H1 (cell line): ENCODE results near the gene DNAJC5G. TPM values are rescaled to one million over a fixed set of nuclear protein-coding genes. Genes with fewer than 3 reads are reported as not detected.

ENCODE experiments used
- CTCF ChIA-PET: fragments of 300-600 bp; sonication (Branson Sonifier 250); formaldehyde crosslinking; loops from one replicate; lab custom pipeline; 2021; ENCODE audit not compliant: partially characterized antibody; lab: Charles Lee
- POLR2A ChIA-PET: fragments of 300-600 bp; sonication (Branson Sonifier 250); formaldehyde crosslinking; loops from one replicate; lab custom pipeline; 2021; ENCODE audit warnings: inconsistent platforms; ENCODE audit not compliant: partially characterized antibody; lab: Charles Lee
- DNase-seq, 2 experiments: peaks; one replicate each; pipeline versions ENCODE4 v3.0.0 to v3.0.0-alpha.2; 2010 to 2022; ENCODE audit warnings: low spot score in 2 of 2, low read depth in 1 of 2, mixed read lengths in 1 of 2
- FAIRE-seq: peaks from 2 replicates; lab custom pipeline; 2011; peaks lifted over from hg19 to GRCh38; lab: Jason Lieb, UNC
- H2AFZ ChIP-seq: 2 replicates; pipeline ENCODE4 v1.8.1; 2012; ENCODE audit warnings: low read length, inconsistent platforms
- H2AK5ac ChIP-seq: 2 replicates; pipeline ENCODE4 v1.6.1; 2013; ENCODE audit warnings: low read depth, low read length
- H2BK120ac ChIP-seq: replicated peaks from 2 replicates; pipeline ENCODE3; 2013; ENCODE audit warnings: low read depth, low read length, inconsistent platforms
- H2BK12ac ChIP-seq: 2 replicates; pipeline ENCODE4 v1.6.1; 2013; ENCODE audit warnings: low read depth, low read length
- H2BK15ac ChIP-seq: 2 replicates; pipeline ENCODE4 v1.6.1; 2013; ENCODE audit warnings: low read length
- H2BK20ac ChIP-seq: 2 replicates; pipeline ENCODE4 v1.6.1; 2013; ENCODE audit warnings: low read length
- H2BK5ac ChIP-seq: 2 replicates; pipeline ENCODE4 v1.6.1; 2013; ENCODE audit warnings: low read depth, low read length
- H3K14ac ChIP-seq: 2 replicates; pipeline ENCODE4 v1.6.1; 2013; ENCODE audit warnings: inconsistent platforms; ENCODE audit not compliant: insufficient read length
- H3K18ac ChIP-seq: 2 replicates; pipeline ENCODE4 v1.6.1; 2013; ENCODE audit warnings: low read length; ENCODE audit errors: extremely low read depth
- H3K23ac ChIP-seq: 2 replicates; pipeline ENCODE4 v1.6.1; 2013; ENCODE audit warnings: inconsistent platforms; ENCODE audit not compliant: insufficient read length
- H3K23me2 ChIP-seq: 2 replicates; pipeline ENCODE4 v1.6.1; 2013; ENCODE audit warnings: low read depth, low read length
- H3K27ac ChIP-seq: 2 replicates; pipeline ENCODE4 v1.6.1; 2011; ENCODE audit warnings: low read depth, low read length, inconsistent platforms
- H3K27me3 ChIP-seq, 4 experiments: replicated peaks in 1 of 4; 1 replicate in 1 of 4; 2 replicates in 3 of 4; pipeline versions ENCODE4 v1.6.1 to v1.8.1; 2011 to 2013; ENCODE audit warnings: low read length in 3 of 4, mild to moderate bottlenecking in 3 of 4, inconsistent platforms in 2 of 4, mixed read lengths in 2 of 4, moderate library complexity in 1 of 4; ENCODE audit not compliant: control insufficient read depth in 3 of 4, insufficient read depth in 3 of 4; ENCODE audit errors: extremely low read depth in 1 of 4
- H3K36me3 ChIP-seq, 4 experiments: 2 replicates each; pipeline versions ENCODE4 v1.6.1 to v1.8.1; 2011 to 2013; ENCODE audit warnings: mild to moderate bottlenecking in 4 of 4, low read length in 3 of 4, moderate library complexity in 2 of 4, control low read depth in 1 of 4, inconsistent platforms in 1 of 4; ENCODE audit not compliant: insufficient read depth in 4 of 4, control insufficient read depth in 2 of 4
- H3K4ac ChIP-seq: replicated peaks from 2 replicates; pipeline ENCODE3; 2013; ENCODE audit warnings: low read length, low read depth, mixed read lengths, inconsistent platforms; ENCODE audit not compliant: insufficient read length
- H3K4me1 ChIP-seq, 4 experiments: replicated peaks in 1 of 4; 1 replicate in 1 of 4; 2 replicates in 3 of 4; pipeline versions ENCODE4 v1.6.1 to v1.8.1; 2011 to 2013; ENCODE audit warnings: low read length in 3 of 4, inconsistent platforms in 2 of 4, mixed read lengths in 1 of 4; ENCODE audit not compliant: insufficient read depth in 4 of 4, control insufficient read depth in 3 of 4
- H3K4me2 ChIP-seq, 2 experiments: 2 replicates each; pipeline versions ENCODE4 v1.6.1 to v1.8.1; 2011 to 2013; ENCODE audit warnings: low read depth in 2 of 2, low read length in 2 of 2, control low read depth in 1 of 2, inconsistent platforms in 1 of 2, mild to moderate bottlenecking in 1 of 2; ENCODE audit not compliant: insufficient read depth in 1 of 2
- H3K4me3 ChIP-seq, 4 experiments: fragments of 200-600, 300-600 bp in 1 of 4; sonication (generic), shearing (Covaris generic), sonication (Bioruptor Twin) in 1 of 4; 2 replicates each; pipeline versions ENCODE4 v1.5.1 to v1.8.1; 2011 to 2016; ENCODE audit warnings: low read length in 4 of 4, low read depth in 3 of 4, control low read depth in 2 of 4, inconsistent platforms in 2 of 4, mild to moderate bottlenecking in 2 of 4, mixed read lengths in 1 of 4, moderate library complexity in 1 of 4; ENCODE audit not compliant: insufficient read depth in 2 of 4; ENCODE audit errors: extremely low read depth in 1 of 4
- H3K56ac ChIP-seq: replicated peaks from 2 replicates; pipeline ENCODE3; 2013; ENCODE audit warnings: low read depth, mild to moderate bottlenecking, mixed read lengths, low read length, inconsistent platforms; ENCODE audit not compliant: insufficient read length
- H3K79me1 ChIP-seq: 2 replicates; pipeline ENCODE4 v1.6.1; 2013; ENCODE audit warnings: low read depth, low read length, control low read depth
- H3K79me2 ChIP-seq, 2 experiments: 2 replicates each; pipeline versions ENCODE4 v1.6.1 to v1.8.1; 2012 to 2013; ENCODE audit warnings: low read length in 2 of 2, mild to moderate bottlenecking in 2 of 2, inconsistent platforms in 1 of 2; ENCODE audit not compliant: insufficient read depth in 2 of 2, control insufficient read depth in 1 of 2
- H3K9ac ChIP-seq, 4 experiments: replicated peaks in 1 of 4; 1 replicate in 1 of 4; 2 replicates in 3 of 4; pipeline versions ENCODE4 v1.6.1 to v1.8.1; 2011 to 2013; ENCODE audit warnings: low read depth in 3 of 4, low read length in 3 of 4, control low read depth in 2 of 4, mild to moderate bottlenecking in 2 of 4, moderate library complexity in 2 of 4, inconsistent platforms in 1 of 4; ENCODE audit errors: extremely low read depth in 1 of 4
- H3K9me3 ChIP-seq, 2 experiments: 2 replicates each; pipeline versions ENCODE4 v1.6.1 to v1.8.1; 2012 to 2013; ENCODE audit warnings: mild to moderate bottlenecking in 2 of 2, moderate library complexity in 2 of 2, control low read depth in 1 of 2, inconsistent platforms in 1 of 2, low read depth in 1 of 2, low read length in 1 of 2, mixed read lengths in 1 of 2; ENCODE audit not compliant: insufficient read depth in 2 of 2
- H4K20me1 ChIP-seq, 2 experiments: replicated peaks in 1 of 2; 2 replicates each; pipeline versions ENCODE3 to v1.8.1; 2011 to 2013; ENCODE audit warnings: inconsistent platforms in 2 of 2, low read length in 2 of 2, mild to moderate bottlenecking in 1 of 2; ENCODE audit not compliant: insufficient read depth in 2 of 2, control insufficient read depth in 1 of 2
- H4K5ac ChIP-seq: 2 replicates; pipeline ENCODE4 v1.6.1; 2013; ENCODE audit warnings: low read length, low read depth, mixed read lengths, inconsistent platforms; ENCODE audit not compliant: insufficient read length
- H4K8ac ChIP-seq: 2 replicates; pipeline ENCODE4 v1.8.0; 2013; ENCODE audit warnings: mild to moderate bottlenecking, moderate library complexity, low read length, inconsistent platforms; ENCODE audit not compliant: insufficient read depth; ENCODE audit errors: extremely low read depth
- H4K91ac ChIP-seq: replicated peaks from 2 replicates; pipeline ENCODE3; 2013; ENCODE audit warnings: low read length, mixed read lengths, inconsistent platforms; ENCODE audit not compliant: insufficient read length
- CHD1 ChIP-seq: IDR thresholded peaks from 2 replicates; pipeline ENCODE4 v1.6.1; 2012; ENCODE audit warnings: low read depth, low read length, improper control_type of control experiment
- GABPA ChIP-seq: IDR thresholded peaks from 2 replicates; pipeline ENCODE4 v1.6.1; 2011; ENCODE audit warnings: mild to moderate bottlenecking, low read length, moderate library complexity, borderline replicate concordance; ENCODE audit not compliant: insufficient read depth
- GTF2F1 ChIP-seq: IDR thresholded peaks from 2 replicates; pipeline ENCODE4 v1.6.1; 2012; ENCODE audit warnings: low read depth, low read length, improper control_type of control experiment, borderline replicate concordance
- HDAC2 ChIP-seq, 2 experiments: fragments of 300-600 bp in 1 of 2; sonication (generic) in 1 of 2; IDR thresholded peaks; 2 replicates each; pipeline ENCODE4 v1.6.1; 2011 to 2012; ENCODE audit warnings: low read depth in 2 of 2, low read length in 2 of 2, mild to moderate bottlenecking in 2 of 2, moderate library complexity in 2 of 2, borderline replicate concordance in 1 of 2, inconsistent platforms in 1 of 2
- MAFK ChIP-seq: IDR thresholded peaks from 2 replicates; pipeline ENCODE4 v1.6.1; 2012; ENCODE audit warnings: low read depth, mild to moderate bottlenecking, improper control_type of control experiment, low read length
- RXRA ChIP-seq: IDR thresholded peaks from 2 replicates; pipeline ENCODE4 v1.6.1; 2011; ENCODE audit warnings: low read depth, mild to moderate bottlenecking, low read length, moderate library complexity; ENCODE audit not compliant: insufficient read depth
- SAP30 ChIP-seq: fragments of 300-600 bp; sonication (generic); IDR thresholded peaks from 2 replicates; pipeline ENCODE4 v1.7.1; 2012; ENCODE audit warnings: low read length, moderate library complexity, mild to moderate bottlenecking, inconsistent platforms; ENCODE audit not compliant: insufficient read depth, insufficient replicate concordance
- TAF7 ChIP-seq: optimal IDR thresholded peaks from 2 replicates; pipeline ENCODE3; 2011; ENCODE audit warnings: low read depth, mild to moderate bottlenecking, inconsistent platforms, low read length, moderate library complexity, borderline replicate concordance
- ZNF274 ChIP-seq: IDR thresholded peaks from 2 replicates; pipeline ENCODE4 v1.7.0; 2012; ENCODE audit warnings: low read length, borderline replicate concordance; ENCODE audit errors: extremely low read depth
- WGBS, 2 experiments: shearing (Covaris generic) in 1 of 2; methylation state at CpG; one replicate each; pipeline versions ENCODE4 v1.1.6 to v1.1.7; 2013 to 2015; ENCODE audit warnings: low lambda C conversion rate in 2 of 2, mixed read lengths in 2 of 2, inconsistent platforms in 1 of 2, low coverage in 1 of 2, missing lambda C conversion rate in 1 of 2; ENCODE audit not compliant: insufficient replicate concordance in 2 of 2, insufficient coverage in 1 of 2, insufficient read length in 1 of 2; ENCODE audit errors: extremely low coverage in 1 of 2, missing lambda C conversion rate in 1 of 2; 5-methylcytosine and 5-hydroxymethylcytosine counted together
- polyA plus RNA-seq, 7 experiments: library from polyadenylated mRNA; depleted of rRNA in 3 of 7; stranded (reverse) in 5 of 7; unstranded in 2 of 7; fragments of >200 nt in 5 of 7; fragments of 200-250 nt in 2 of 7; gene quantifications; 1 replicate in 5 of 7; 2 replicates in 1 of 7; 4 replicates in 1 of 7; pipeline versions ENCODE4 v1.2.1 to v1.2.3, GENCODE V29; 2011 to 2013; ENCODE audit warnings: missing spikeins in 2 of 7, mixed read lengths in 2 of 7
- total RNA-seq: library from RNA; stranded (reverse); fragmentation: NEBNext Ultra II Directional; extraction: Animal tissue kit (Norgen Biotek cat#: 25700); gene quantifications from 2 replicates; pipeline ENCODE4 v1.2.1, GENCODE V29; 2021
- TF ChIP-seq, protein P1 (sequence below), 3 experiments: IDR thresholded peaks; 1 replicate in 2 of 3; 2 replicates in 1 of 3; pipeline versions ENCODE4 v1.5.1 to v1.6.1; 2011; ENCODE audit warnings: low read length in 3 of 3, mild to moderate bottlenecking in 3 of 3, inconsistent platforms in 2 of 3, low read depth in 1 of 3, moderate library complexity in 1 of 3; ENCODE audit not compliant: insufficient read depth in 1 of 3; ENCODE audit errors: control extremely low read depth in 1 of 3

DNAJC5G gene
- total and polyA plus RNA-seq, 2 of the 8 experiments (the other 6 are each of a cell fraction or from before 2014, with no cell fraction given), result 0.83 to 1.4 TPM

GRCh38 chr2:27315122-27315521, 39.9 kb downstream of the DNAJC5G start:
- ChIA-PET POLR2A (interaction anchor here (0.6 to 2.4 kb wide), 8 partner anchors 8 to 67 kb away, joined by 3 to 13 read pairs (median 5); partner anchors contain the start of genes GTF3C2, MPV17 and ZNF513), CTCF (interaction anchor here (1.3 to 5.9 kb wide), 3 partner anchors 12 to 64 kb away, joined by 3 to 48 read pairs (median 10); no protein-coding TSS in a partner anchor)
- Histone ChIP-seq H3K27ac (no peak overlapping the region), H2BK12ac (no peak overlapping the region), H3K79me2 (no peaks in the 10 kb centered on the region), H2AK5ac (no peak overlapping the region), H2BK120ac (no peak overlapping the region), H2AFZ (no peak overlapping the region), H2BK15ac (no peak overlapping the region), H3K4me2 (no peak overlapping the region), H4K8ac (no peak overlapping the region; the same call in 1 of the 2 replicates), H3K4ac (no peak overlapping the region), H2BK20ac (no peak overlapping the region), H3K36me3 (no peaks in the 10 kb centered on the region), H3K56ac (no peak overlapping the region), H3K9me3 (no peaks in the 10 kb centered on the region), H3K14ac (no peak overlapping the region), H3K79me1 (peaks cover 2% of the 10 kb centered on the region; the same call in 1 of the 2 replicates), H3K4me3 (no peak overlapping the region), H3K23ac (no peak overlapping the region), H4K91ac (no peak overlapping the region), H4K20me1 (no peaks in the 10 kb centered on the region), H3K23me2 (no peaks in the 10 kb centered on the region), H3K4me1 (peaks cover 0 to 2% (median 0%) of the 10 kb centered on the region in 4 experiments; a peak in 1 of 7 replicates), H2BK5ac (no peak overlapping the region), H3K18ac (no peak overlapping the region), H4K5ac (no peak overlapping the region), H3K27me3 (no peaks in the 10 kb centered on the region), H3K9ac (no peak overlapping the region)
- DNase-seq, result no peak
- WGBS, 2 experiments, result 74% methylated on average over 8 of the region's 8 CpGs; no CpG with 5 or more reads in 1 of the 2 experiments
- FAIRE-seq, result no peak
- TF ChIP-seq HDAC2 (IDR thresholded peaks at IDR 0.05; ENCODE audit: borderline replicate concordance in 1 of 2, low read depth in 2 of 2, low read length in 2 of 2) (no peak), CHD1 (no peak), ZNF274 (no peak), GABPA (no peak), MAFK (no peak), SAP30 (no peak), GTF2F1 (no peak), RXRA (no peak), TAF7 (no peak)
- TF ChIP-seq, protein P1, sequence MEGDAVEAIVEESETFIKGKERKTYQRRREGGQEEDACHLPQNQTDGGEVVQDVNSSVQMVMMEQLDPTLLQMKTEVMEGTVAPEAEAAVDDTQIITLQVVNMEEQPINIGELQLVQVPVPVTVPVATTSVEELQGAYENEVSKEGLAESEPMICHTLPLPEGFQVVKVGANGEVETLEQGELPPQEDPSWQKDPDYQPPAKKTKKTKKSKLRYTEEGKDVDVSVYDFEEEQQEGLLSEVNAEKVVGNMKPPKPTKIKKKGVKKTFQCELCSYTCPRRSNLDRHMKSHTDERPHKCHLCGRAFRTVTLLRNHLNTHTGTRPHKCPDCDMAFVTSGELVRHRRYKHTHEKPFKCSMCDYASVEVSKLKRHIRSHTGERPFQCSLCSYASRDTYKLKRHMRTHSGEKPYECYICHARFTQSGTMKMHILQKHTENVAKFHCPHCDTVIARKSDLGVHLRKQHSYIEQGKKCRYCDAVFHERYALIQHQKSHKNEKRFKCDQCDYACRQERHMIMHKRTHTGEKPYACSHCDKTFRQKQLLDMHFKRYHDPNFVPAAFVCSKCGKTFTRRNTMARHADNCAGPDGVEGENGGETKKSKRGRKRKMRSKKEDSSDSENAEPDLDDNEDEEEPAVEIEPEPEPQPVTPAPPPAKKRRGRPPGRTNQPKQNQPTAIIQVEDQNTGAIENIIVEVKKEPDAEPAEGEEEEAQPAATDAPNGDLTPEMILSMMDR (IDR thresholded peaks at IDR 0.05; ENCODE audit: control extremely low read depth in 1 of 3, insufficient read depth in 1 of 3, low read depth in 1 of 3, low read length in 3 of 3), result no peak
